ENCODE data around the gene HEXB. TPM values are rescaled to one million over a fixed set of nuclear protein-coding genes. Genes with fewer than 3 reads are reported as not detected.

Gene HEXB
- total RNA-seq, 1 experiment from 2014 or later = 248 TPM

DNA sequence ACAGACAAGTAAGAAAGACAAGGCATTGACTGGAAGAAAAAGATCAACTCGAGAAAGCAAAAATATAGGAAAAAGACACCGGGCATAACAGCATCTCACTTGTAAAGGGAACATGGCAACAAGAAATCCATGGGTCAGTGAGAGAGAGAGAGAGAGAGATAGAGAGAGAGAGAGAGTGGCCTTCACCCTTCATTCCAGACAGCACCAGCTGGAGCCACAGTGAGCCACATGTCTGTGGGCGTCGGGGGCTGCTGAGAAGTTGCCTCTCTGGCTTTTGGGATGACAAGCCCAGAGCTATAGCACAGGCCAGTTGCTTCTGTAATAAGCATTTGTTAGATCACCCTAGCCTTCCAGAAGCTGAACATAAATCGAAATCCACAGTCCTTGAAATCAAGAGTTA is 24.2 kb upstream of the HEXB start:
- Histone ChIP-seq H3K4me3 (ENCODE audit: low read depth in 2 of 2, low read length in 2 of 2) (no peak overlapping the region), H3K27ac (ENCODE audit: low read length) (no peak overlapping the region), H3K9me3 (ENCODE audit: control insufficient read depth, insufficient read depth, low read depth, low read length) (no peaks in the 10 kb centered on the region), H3K27me3 (ENCODE audit: control insufficient read depth, insufficient read depth, low read length) (peaks cover 2% of the 10 kb centered on the region; the same call in 1 of the 2 replicates), H3K36me3 (ENCODE audit: control insufficient read depth, insufficient read depth, low read length) (no peaks in the 10 kb centered on the region), H3K4me1 (ENCODE audit: control insufficient read depth, insufficient read depth, low read length) (no peaks in the 10 kb centered on the region)
- no peak for DNase-seq (ENCODE audit: low read depth, low spot score)
- TF ChIP-seq SIN3A (IDR thresholded peaks at IDR 0.05; ENCODE audit: borderline replicate concordance, insufficient read depth, low read depth, low read length) (no peak), REST (IDR thresholded peaks at IDR 0.05; ENCODE audit: insufficient read depth in 1 of 2, low read depth in 2 of 2, low read length in 1 of 2) (no peak), CTCF (IDR thresholded peaks at IDR 0.05) (no peak), TCF7L2 (IDR thresholded peaks at IDR 0.05; ENCODE audit: low read depth, low read length) (no peak), POLR2AphosphoS5 (IDR thresholded peaks at IDR 0.05; ENCODE audit: low read depth, low read length) (no peak)
- ATAC-seq = no peak
- ChIA-PET CTCF (no interaction called here), POLR2A (no interaction called here)
- intact Hi-C loops (cut with micrococcal nuclease; ENCODE audit: unreplicated experiment) = no loop called here
- in situ Hi-C loops (cut with HindIII; ENCODE audit: low pct_unique_long_range_greater_than_20kb, low sequenced_read_pairs) = no loop called here
- no TSS peak for BruUV-seq (replicated peaks)

DNA sequence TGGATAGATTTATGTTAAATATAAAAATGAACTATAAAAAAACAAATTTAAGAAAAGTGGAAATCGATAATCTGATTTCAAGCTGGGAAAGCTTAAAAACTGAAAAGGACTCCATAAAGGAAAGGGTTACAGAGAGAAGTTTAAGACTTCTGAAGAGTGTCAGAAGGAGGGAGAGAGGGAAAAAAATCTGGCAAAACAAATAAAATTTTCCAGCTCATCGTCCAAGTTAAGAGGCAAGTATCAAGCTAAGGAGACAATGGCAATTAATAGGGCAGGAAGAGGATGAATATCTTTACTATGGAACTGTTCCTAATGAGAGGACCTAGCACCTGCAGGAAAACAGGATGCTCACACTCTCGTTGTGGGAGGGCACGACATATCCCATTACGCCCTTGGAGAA is 20.5 kb upstream of the HEXB start:
- BruUV-seq (replicated peaks) = no TSS peak
- in situ Hi-C loops (cut with HindIII; ENCODE audit: low pct_unique_long_range_greater_than_20kb, low sequenced_read_pairs) = no loop called here
- ChIA-PET CTCF (no interaction called here), POLR2A (interaction anchor here (0.7 kb wide), 1 partner anchor 225 kb away, joined by 5 read pairs; no protein-coding TSS in a partner anchor)
- H3K27ac ChIP-seq (ENCODE audit: low read length) = no peak overlapping the region
- H3K9me3 ChIP-seq (ENCODE audit: control insufficient read depth, insufficient read depth, low read depth, low read length) = no peaks in the 10 kb centered on the region
- H3K4me1 ChIP-seq (ENCODE audit: control insufficient read depth, insufficient read depth, low read length) = no peaks in the 10 kb centered on the region
- ATAC-seq (no peak), DNase-seq (ENCODE audit: low read depth, low spot score) (no peak)
- H3K4me3 ChIP-seq (ENCODE audit: low read depth in 2 of 2, low read length in 2 of 2) = no peak overlapping the region
- H3K36me3 ChIP-seq (ENCODE audit: control insufficient read depth, insufficient read depth, low read length) = no peaks in the 10 kb centered on the region
- TF ChIP-seq POLR2AphosphoS5 (IDR thresholded peaks at IDR 0.05; ENCODE audit: low read depth, low read length) = no peak
- TF ChIP-seq SIN3A (IDR thresholded peaks at IDR 0.05; ENCODE audit: borderline replicate concordance, insufficient read depth, low read depth, low read length) = no peak
- no peak for TF ChIP-seq TCF7L2 (IDR thresholded peaks at IDR 0.05; ENCODE audit: low read depth, low read length)
- TF ChIP-seq REST (IDR thresholded peaks at IDR 0.05; ENCODE audit: insufficient read depth in 1 of 2, low read depth in 2 of 2, low read length in 1 of 2) = no peak
- TF ChIP-seq CTCF (IDR thresholded peaks at IDR 0.05) = no peak
- peaks cover 2% of the 10 kb centered on the region; the same call in 1 of the 2 replicates for H3K27me3 ChIP-seq (ENCODE audit: control insufficient read depth, insufficient read depth, low read length)
- intact Hi-C loops (cut with micrococcal nuclease; ENCODE audit: unreplicated experiment) = no loop called here

Measured in Panc1 (cell line).